HEK293T (cell line): Measurements from ENCODE around the gene MT1E.

Experiments
- CTBP1 ChIP-seq: fragments of 450-650 bp; IDR thresholded peaks from 2 replicates; pipeline ENCODE4 v1.6.1; 2016; ENCODE audit warnings: borderline replicate concordance
- FOXA1 ChIP-seq: fragments of 450-650 bp; IDR thresholded peaks from 2 replicates; pipeline ENCODE4 v1.6.1; 2016; ENCODE audit warnings: mild to moderate bottlenecking
- FOXK2 ChIP-seq: fragments of 450-650 bp; IDR thresholded peaks from 2 replicates; pipeline ENCODE4 v1.6.1; 2016; ENCODE audit warnings: mild to moderate bottlenecking
- HDGF ChIP-seq: fragments of 450-650 bp; IDR thresholded peaks from 2 replicates; pipeline ENCODE4 v1.6.1; 2017; ENCODE audit warnings: antibody characterized with exemption, borderline replicate concordance
- L3MBTL2 ChIP-seq: fragments of 450-650 bp; conservative IDR thresholded peaks from 2 replicates; pipeline ENCODE4 v1.6.1; 2016; ENCODE audit warnings: mild to moderate bottlenecking

DNA sequence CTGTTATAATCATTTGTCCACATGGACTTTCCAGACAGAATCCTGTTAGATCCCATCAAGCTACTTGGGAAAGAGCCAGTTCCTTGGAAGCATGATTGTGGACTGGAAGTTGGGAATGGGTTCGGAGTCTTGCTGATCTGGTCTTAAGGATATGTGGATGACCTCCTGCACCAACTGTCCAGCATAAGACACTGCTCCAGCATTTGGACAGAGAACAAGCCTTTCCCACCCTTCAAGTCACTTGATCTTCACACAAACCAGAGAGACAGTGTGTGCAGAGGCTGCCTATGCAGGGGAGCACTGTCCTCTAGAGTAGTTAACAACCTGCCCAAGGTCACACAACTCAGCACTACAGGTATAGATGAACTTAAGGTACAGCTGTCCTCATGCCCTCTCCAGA, 20.3 kb downstream of the MT1E start:
- TF ChIP-seq CTBP1 (no peak), FOXK2 (no peak), FOXA1 (no peak), HDGF (no peak), L3MBTL2 (no peak)
